ENCODE results near the gene ROM1.

The ROM1 gene

GRCh38 chr11:62605467-62605866 is 7.6 kb upstream of the ROM1 start:
- Histone ChIP-seq H3K4me1 (no peaks in the 10 kb centered on the region), H3K9me3 (no peaks in the 10 kb centered on the region), H3K36me3 (no peaks in the 10 kb centered on the region), H3K4me3 (ENCODE audit: low read depth, low read length) (no peak overlapping the region), H3K27me3 (no peaks in the 10 kb centered on the region)
- no peak for TF ChIP-seq CTCF (IDR thresholded peaks at IDR 0.05; ENCODE audit: low read depth, low read length)
- DNase-seq: no peak

GRCh38 chr11:62605902-62606301 is 7.2 kb upstream of the ROM1 start:
- TF ChIP-seq CTCF (IDR thresholded peaks at IDR 0.05; ENCODE audit: low read depth, low read length): no peak

GRCh38 chr11:62607714-62608113 is 5.3 kb upstream of the ROM1 start:
- Histone ChIP-seq H3K4me1 (no peaks in the 10 kb centered on the region), H3K27me3 (no peaks in the 10 kb centered on the region), H3K9me3 (no peaks in the 10 kb centered on the region), H3K36me3 (no peaks in the 10 kb centered on the region), H3K4me3 (ENCODE audit: low read depth, low read length) (no peak overlapping the region)
- DNase-seq: no peak
- no peak for TF ChIP-seq CTCF (IDR thresholded peaks at IDR 0.05; ENCODE audit: low read depth, low read length)

More at GRCh38 chr11:62605902-62606301, 7.2 kb upstream of the ROM1 start:
- DNase-seq: no peak
- H3K4me1 ChIP-seq: no peaks in the 10 kb centered on the region
- no peaks in the 10 kb centered on the region for H3K27me3 ChIP-seq
- H3K4me3 ChIP-seq (ENCODE audit: low read depth, low read length): no peak overlapping the region
- H3K9me3 ChIP-seq: no peaks in the 10 kb centered on the region
- no peaks in the 10 kb centered on the region for H3K36me3 ChIP-seq

GRCh38 chr11:62608776-62609175 is 4.3 kb upstream of the ROM1 start:
- Histone ChIP-seq H3K27me3 (no peaks in the 10 kb centered on the region), H3K4me3 (ENCODE audit: low read depth, low read length) (no peak overlapping the region), H3K4me1 (no peaks in the 10 kb centered on the region), H3K36me3 (no peaks in the 10 kb centered on the region), H3K9me3 (no peaks in the 10 kb centered on the region)
- DNase-seq: no peak
- no peak for TF ChIP-seq CTCF (IDR thresholded peaks at IDR 0.05; ENCODE audit: low read depth, low read length)

- Histone ChIP-seq H3K4me1 (no peaks in the 10 kb centered on the region), H3K27me3 (no peaks in the 10 kb centered on the region), H3K36me3 (no peaks in the 10 kb centered on the region), H3K9me3 (no peaks in the 10 kb centered on the region), H3K4me3 (ENCODE audit: low read depth, low read length) (no peak overlapping the region)
- TF ChIP-seq CTCF (IDR thresholded peaks at IDR 0.05; ENCODE audit: low read depth, low read length): no peak
- DNase-seq: no peak
Observed at GRCh38 chr11:62610403-62610802, 2.7 kb upstream of the ROM1 start.

- no peak for DNase-seq
- no peak for TF ChIP-seq CTCF (IDR thresholded peaks at IDR 0.05; ENCODE audit: low read depth, low read length)
- Histone ChIP-seq H3K27me3 (no peaks in the 10 kb centered on the region), H3K9me3 (no peaks in the 10 kb centered on the region), H3K4me1 (no peaks in the 10 kb centered on the region), H3K36me3 (no peaks in the 10 kb centered on the region), H3K4me3 (ENCODE audit: low read depth, low read length) (peak overlapping the region; percentile 70)
Observed at GRCh38 chr11:62610814-62611704, 2.0 kb upstream of the ROM1 start.

Measured in BE2C (cell line).